ENCODE measurements around the gene MAMLD1. TPM values are rescaled to one million over a fixed set of nuclear protein-coding genes. Genes with fewer than 3 reads are reported as not detected.
"Not testable (repeated sequence)": the region's sequence is repeated elsewhere in the genome, so short reads cannot be mapped to it uniquely, and the experiment has no call there.

MAMLD1 gene, protein sequence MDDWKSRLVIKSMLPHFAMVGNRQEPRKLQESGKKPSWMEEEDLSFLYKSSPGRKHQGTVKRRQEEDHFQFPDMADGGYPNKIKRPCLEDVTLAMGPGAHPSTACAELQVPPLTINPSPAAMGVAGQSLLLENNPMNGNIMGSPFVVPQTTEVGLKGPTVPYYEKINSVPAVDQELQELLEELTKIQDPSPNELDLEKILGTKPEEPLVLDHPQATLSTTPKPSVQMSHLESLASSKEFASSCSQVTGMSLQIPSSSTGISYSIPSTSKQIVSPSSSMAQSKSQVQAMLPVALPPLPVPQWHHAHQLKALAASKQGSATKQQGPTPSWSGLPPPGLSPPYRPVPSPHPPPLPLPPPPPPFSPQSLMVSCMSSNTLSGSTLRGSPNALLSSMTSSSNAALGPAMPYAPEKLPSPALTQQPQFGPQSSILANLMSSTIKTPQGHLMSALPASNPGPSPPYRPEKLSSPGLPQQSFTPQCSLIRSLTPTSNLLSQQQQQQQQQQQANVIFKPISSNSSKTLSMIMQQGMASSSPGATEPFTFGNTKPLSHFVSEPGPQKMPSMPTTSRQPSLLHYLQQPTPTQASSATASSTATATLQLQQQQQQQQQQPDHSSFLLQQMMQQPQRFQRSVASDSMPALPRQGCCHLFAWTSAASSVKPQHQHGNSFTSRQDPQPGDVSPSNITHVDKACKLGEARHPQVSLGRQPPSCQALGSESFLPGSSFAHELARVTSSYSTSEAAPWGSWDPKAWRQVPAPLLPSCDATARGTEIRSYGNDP
- 2.5 and 4.6 TPM in 2 replicates for total RNA-seq (2014; rRNA removed; shearing (Covaris generic))

DNA sequence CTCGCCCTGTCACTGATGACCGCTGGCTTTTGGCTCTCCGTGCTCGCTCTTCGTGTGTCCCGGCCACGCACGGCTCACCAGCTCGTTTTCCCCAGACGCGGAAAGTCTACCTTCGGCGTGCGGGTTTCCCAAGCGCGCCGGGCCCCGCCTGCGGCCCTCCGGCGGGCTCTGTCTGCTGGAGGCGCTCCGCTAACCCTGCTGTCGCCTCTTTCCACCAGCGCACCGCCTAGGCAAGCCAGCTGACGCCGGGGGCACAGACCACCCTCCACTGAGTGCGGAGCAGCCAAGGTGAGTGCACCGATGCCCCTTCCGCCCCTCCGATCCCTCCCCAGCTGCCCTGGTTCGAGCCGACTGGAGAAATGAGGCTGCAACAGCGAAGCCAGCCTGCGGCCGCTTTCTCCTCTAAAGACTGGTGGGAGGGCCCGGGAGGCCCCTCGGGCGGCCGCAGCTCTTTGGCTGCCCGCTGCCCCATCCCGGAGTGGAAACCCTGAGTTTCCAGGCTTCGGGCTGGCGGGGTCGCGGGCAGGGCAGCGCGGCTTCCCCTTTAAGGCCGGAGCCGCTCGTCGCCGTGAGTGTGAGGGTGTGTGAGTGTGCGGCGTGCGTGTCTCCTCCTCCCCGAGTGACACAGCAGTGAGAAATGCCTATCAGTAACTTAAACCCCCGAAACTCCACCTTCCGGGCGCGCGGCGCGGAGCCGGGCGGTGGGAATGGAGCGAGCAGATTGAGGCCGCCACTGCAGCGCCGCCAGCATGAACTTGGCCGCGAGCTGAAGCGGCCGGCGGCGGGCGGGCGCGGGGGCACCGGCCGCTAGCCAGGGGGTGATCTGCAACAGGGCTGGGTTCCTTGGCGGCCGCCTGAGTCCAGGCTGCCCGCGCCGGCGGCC is at the start of gene MAMLD1:
Gene MAMLD1 (plus strand): TSS at position 719 of the 883 bp plus-strand sequence. CDS start 82,200 bp downstream, outside the sequence.
- peak; percentile 90 for DNase-seq (ENCODE audit: low read depth)

- no peak for DNase-seq (ENCODE audit: low read depth)
These were observed 49.6 kb upstream of the MAMLD1 start for GRCh38 chrX:150313514-150313913.

DNA sequence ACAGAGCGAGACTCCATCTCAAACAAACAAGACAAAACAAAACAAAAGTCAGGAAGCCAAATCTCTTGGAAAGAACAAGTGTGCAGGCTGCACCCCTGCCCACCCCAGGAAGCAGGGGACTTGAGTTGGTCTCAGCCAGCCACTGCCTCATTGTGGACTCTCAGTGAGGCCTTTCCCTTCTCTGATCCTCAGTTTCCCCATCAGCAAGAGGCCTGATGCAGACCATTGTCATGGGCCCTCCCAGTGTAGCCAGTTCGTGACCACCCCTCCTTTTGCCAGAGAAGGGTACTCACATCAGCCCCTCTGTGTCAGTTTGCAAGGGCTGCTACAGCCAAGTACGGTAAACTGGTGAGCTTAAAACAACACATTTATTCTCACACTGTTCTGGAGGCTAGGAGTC is 48.9 kb upstream of the MAMLD1 start:
- DNase-seq (ENCODE audit: low read depth), result no peak

DNA sequence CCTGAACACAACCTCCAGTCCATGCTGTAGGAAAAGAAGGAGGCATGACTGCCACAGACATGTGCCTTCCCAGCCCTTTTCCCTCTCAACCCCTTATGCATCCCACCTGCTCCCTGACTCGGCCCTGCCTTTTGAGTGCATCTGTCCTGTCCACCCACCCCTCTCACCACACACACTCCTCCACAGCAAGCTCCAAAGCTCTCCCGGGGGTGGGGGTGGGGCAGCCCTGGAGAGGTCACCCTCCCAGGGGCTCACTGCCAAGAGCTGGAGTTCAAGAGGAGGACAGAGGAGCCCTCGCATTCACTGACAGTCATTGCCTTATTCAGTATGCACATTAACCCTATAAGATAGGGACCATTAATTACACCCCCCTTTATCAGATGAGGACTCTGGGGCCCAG is 46.6 kb upstream of the MAMLD1 start:
- no peak for DNase-seq (ENCODE audit: low read depth)

DNA sequence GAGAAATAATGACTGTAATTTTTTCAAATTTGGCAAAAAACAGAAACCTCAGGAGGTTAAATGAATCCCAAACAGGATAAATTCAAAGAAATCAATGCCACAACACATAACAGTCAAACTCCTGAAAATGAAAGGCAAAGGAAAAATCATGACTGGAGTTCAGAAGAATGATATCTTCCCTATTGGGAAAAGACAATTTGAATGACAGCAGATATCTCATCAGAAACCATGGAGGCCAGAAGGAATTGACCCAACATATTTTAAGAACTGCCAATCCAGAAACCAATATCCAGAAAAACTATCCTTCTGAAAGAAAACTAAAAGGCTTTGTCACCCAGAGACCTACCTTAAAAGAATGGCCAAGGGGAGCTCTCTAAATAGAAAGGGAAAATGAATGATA is 40.1 kb upstream of the MAMLD1 start:
- DNase-seq (ENCODE audit: low read depth), result no peak

- peak; percentile 97 for DNase-seq (ENCODE audit: low read depth)
These were observed 38.9 kb upstream of the MAMLD1 start for GRCh38 chrX:150324035-150324728.

DNA sequence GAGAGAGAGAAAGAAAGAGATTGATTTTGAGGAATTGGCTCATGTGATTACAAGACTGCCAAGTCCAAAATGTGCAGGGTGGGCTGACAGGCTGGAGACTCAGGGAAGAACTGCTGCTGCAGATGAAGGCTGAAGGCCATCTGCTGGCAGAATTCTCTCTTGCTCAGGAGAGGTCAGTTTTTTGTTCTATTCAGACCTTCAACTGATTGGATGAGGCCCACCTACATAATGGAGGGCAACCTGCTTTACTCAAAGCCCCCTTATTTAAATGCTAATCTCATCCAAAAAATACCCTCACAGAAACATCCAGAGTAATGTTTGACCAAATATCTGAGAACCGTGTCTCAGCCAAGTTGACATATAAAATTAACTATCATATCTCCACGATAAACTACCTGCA is 38.2 kb upstream of the MAMLD1 start:
- peak; percentile 44 for DNase-seq (ENCODE audit: low read depth)

DNA sequence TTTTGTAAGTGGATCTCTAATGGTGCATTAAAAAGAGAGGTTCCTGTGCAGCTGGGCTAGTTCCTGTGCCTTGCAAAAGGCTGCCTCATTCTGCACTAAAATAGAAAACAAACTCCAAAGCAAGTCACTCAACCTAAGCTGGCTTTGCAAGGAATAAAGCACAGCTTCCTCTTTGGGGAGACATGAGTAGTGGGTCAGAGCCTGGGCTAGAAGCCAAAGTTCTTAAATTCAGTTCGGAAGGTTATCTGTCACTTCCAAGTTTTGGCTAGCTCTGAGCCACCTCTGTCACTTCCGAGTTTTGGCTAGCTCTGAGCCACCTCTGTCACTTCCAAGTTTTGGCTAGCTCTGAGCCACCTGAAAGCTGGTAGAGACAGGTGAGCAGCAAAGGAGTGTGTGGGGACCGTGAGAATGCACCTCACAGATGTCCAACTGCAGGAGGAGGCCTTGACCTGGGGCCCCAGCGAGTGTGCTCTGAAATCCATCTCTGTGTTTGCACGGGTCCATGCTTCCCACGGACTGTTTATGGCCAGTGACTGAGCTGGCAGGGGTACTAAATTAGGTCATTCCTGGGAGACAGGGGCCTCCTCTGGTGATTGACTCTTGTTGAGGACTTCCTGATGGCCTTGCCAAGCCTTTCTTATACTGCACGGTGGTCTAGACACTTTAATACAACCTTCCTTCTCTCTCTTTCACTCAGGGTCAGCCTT is 36.4 kb upstream of the MAMLD1 start:
- peak; percentile 11 for DNase-seq (ENCODE audit: low read depth)

DNA sequence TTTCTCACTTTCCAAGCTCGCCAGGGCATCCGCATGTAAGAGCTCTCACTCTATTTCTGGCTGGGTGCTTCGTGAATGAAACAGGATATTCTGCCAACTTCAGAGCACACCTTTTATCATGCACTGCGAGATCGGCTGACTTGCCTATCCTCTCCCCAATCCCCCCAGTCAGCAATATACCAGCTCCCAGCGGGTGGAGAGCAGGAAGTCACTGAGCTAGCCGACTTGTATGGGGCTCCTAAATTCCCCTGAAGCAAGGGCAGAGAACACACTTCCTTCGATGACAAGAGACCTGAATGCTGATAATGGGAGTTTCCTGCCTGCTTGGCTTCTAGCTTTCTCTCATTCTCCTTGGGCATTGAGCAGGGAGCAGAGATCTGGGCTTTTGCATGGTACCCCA is 33.8 kb upstream of the MAMLD1 start:
- DNase-seq (ENCODE audit: low read depth), result no peak

GRCh38 chrX:150329868-150330267 is 33.2 kb upstream of the MAMLD1 start:
- DNase-seq (ENCODE audit: low read depth), result no peak

- no peak for DNase-seq (ENCODE audit: low read depth)
These were observed 31.1 kb upstream of the MAMLD1 start for GRCh38 chrX:150332023-150332422.

GRCh38 chrX:150334100-150334499 is 29.0 kb upstream of the MAMLD1 start:
- DNase-seq (ENCODE audit: low read depth), result no peak

GRCh38 chrX:150334981-150335380 is 28.1 kb upstream of the MAMLD1 start:
- DNase-seq (ENCODE audit: low read depth), result no peak

DNA sequence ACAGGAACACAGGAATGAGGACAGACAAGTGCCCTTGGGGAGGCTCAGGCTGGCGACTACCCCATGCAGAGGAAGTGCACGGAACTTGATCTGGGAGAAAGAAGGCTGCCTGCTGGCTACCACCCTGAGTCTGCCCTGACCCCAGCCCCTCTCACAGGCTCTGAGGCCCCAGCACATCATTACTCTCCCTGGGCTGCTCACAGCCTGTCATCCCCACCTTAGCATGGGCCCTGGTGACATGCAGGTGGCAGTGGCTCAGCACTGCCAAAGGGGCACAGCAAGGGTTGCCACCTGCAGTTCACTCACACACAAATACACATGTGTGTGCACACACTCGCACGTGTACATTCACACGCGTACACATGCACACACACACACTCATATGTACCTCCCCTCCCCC is 26.1 kb upstream of the MAMLD1 start:
- DNase-seq (ENCODE audit: low read depth), result no peak

DNA sequence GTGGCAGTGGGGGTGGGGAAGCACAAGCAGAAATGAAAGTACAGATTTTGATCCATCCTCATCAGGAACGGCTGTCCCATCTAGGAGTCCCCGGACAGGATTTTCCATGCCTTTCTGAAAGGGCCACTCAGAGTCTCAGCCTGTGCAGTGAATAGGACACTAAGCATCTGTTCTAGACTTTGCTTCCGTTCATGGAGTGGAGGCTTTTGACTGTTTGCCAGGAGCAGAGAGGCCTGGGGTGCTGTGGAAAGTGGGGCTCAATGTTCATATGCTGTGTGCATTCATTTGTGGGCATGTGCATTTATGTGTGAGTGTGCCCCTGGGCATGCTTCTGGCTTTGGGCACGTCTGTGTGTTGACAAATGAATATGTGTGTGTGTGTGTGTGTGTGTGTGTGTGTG is 25.6 kb upstream of the MAMLD1 start:
- DNase-seq (ENCODE audit: low read depth), result no peak

- DNase-seq (ENCODE audit: low read depth), result no peak
These were observed 24.5 kb upstream of the MAMLD1 start for GRCh38 chrX:150338615-150339014.

- DNase-seq (ENCODE audit: low read depth), result no peak
These were observed 23.4 kb upstream of the MAMLD1 start for GRCh38 chrX:150339736-150340135.

GRCh38 chrX:150340326-150340725 is 22.8 kb upstream of the MAMLD1 start:
- not testable (repeated sequence) for DNase-seq (ENCODE audit: low read depth)

DNA sequence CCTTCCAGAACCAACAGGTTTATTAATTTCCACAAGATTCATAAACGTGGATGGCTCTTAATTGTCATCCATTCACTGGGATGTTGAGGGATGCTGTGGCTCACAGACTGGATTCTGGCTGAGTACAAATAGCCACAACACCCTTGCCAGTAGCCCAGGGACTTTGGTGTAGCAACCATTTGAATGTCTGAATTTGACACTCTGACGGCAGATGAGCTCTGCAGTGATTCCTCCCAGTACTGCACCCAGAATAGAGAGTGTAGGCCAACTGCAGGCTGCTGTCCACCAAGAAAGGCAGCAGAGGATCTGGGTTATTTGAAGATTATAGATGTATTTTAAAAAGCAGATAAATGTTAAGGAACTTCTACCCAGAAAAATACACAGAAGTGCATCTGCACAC is 15.6 kb upstream of the MAMLD1 start:
- no peak for DNase-seq (ENCODE audit: low read depth)

- peak; percentile 55 for DNase-seq (ENCODE audit: low read depth)
These were observed 14.8 kb upstream of the MAMLD1 start for GRCh38 chrX:150348365-150348764.

- DNase-seq (ENCODE audit: low read depth), result peak; percentile 85
These were observed 11.0 kb upstream of the MAMLD1 start for GRCh38 chrX:150352114-150352513.

Measured in M059J (cell line).